ENCODE measurements around the gene PTPN3.
"Not testable (repeated sequence)": the region's sequence is repeated elsewhere in the genome, so short reads cannot be mapped to it uniquely, and the experiment has no call there.

The PTPN3 gene

DNA sequence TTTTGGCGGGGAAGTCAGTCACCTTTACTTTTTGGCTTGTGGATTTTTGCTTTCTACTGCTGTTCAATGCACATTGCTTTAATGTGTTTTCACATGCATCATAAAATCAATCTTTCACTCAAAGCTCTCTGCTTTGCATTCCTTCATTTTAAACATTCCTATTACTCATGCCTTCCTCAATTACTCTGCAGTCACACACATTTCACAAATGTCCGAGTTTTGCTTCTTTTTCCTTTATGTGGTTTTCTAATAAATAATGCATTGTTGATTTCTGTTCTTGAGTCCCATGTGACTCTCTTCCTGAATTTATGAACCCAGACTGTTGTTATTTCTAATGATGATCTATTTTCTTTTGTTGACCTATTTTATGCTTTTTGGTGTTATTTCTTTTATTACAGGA lies 95.0 kb downstream of the PTPN3 start:
- in situ Hi-C loops (cut with MboI; ENCODE audit: low sequenced_read_pairs) = no loop called here

DNA sequence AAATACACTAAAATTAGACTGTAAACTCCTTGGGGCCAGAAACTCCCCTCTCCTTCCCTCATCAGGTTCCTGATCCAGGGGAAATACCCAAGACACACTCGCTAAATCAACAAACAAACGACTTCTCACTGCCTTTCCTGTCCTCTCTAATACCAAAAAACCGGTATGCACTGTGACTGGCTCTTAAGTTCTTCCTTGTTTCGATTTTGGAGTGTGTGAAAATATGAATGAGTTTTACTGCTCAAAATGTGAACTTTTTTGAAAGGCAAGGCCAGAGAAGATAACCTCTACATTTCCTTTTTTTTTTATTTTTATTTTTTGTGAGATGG lies 96.2 kb downstream of the PTPN3 start:
- in situ Hi-C loops (cut with MboI; ENCODE audit: low sequenced_read_pairs) = no loop called here

DNA sequence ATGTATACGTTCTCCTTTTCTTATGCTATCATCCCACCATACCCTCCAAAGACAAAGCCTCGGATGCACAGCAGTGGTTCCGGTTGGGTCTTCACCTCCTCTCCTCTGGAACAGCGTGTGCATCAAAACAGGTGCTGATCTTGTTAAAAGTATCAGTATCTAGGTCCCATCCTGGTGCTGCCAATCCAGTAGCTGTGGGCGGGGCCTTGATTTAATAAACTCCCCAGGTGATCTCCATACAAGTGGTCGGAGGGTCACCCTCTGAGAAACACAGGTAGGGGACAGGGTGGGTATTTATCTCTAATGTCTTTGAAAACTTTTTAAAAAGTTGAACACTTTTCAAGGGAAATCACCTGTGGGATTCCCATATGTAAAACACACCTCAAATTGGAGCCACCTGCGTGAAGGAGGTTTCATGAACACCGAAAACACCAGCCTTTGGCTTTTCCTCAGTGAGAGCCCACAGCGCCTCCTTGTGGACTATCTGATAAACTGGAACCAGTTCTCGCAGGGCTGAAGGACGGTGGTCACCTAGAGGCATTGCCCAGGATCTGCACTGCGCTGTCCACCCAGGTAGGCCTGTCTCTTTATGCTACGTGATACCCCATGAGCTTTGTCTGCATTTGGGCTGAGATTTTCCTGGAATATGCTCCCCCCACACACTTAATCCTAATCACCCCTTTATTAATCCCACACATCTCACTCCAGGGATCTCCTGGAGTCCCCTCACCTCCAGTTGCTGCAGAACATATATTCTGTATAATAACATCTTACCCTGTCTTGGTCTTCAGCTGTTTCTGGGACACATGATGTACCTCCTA lies 96.7 kb downstream of the PTPN3 start:
- in situ Hi-C loops (cut with MboI; ENCODE audit: low sequenced_read_pairs) = no loop called here

DNA sequence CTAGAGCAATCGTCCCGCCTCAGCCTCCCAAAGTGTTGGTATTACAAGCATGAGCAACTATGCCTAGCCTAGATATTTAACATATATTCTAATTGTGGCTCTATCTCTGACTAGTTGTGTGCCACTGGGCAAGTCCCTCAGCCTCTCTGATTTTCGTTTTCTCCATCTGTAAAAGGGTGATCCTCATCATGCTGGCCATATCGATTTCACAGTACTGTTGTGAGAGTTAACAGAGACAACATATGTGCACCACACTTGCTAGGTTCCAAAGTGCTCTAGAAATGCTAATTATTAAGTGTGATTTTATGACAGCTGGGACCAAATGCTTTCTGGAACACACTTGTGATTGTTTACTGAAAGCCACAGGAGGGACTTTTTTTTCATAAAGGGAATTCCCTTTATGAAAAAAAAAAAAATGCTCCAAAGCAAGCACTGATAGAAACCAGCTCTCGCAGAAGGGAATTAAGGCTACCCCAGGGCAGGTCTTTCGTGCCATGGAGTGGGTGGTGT lies 98.8 kb downstream of the PTPN3 start:
- in situ Hi-C loops (cut with MboI; ENCODE audit: low sequenced_read_pairs) = no loop called here

DNA sequence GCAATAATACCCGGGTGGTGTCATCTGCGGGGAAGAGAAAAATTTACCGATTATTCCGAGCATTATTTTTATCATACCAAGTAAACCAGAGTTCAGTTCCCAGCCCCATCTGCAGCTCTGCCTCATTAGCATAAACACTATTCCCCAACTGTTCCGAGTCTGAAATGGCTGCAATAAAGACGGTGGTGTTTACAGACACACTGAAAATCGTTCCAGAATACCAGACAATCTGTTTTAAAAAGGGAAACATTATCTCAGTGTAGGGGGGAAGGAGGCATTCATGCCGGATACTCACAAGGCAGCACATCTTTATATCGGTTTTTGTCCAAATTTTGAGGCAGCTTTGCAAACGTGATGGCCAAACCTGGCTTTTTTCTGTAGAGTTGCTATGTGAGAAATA lies 106.9 kb downstream of the PTPN3 start:
- in situ Hi-C loops (cut with MboI; ENCODE audit: low sequenced_read_pairs) = no loop called here

GRCh38 chr9:109387856-109388255 lies 110.3 kb downstream of the PTPN3 start:
- in situ Hi-C loops (cut with MboI; ENCODE audit: low sequenced_read_pairs) = no loop called here

DNA sequence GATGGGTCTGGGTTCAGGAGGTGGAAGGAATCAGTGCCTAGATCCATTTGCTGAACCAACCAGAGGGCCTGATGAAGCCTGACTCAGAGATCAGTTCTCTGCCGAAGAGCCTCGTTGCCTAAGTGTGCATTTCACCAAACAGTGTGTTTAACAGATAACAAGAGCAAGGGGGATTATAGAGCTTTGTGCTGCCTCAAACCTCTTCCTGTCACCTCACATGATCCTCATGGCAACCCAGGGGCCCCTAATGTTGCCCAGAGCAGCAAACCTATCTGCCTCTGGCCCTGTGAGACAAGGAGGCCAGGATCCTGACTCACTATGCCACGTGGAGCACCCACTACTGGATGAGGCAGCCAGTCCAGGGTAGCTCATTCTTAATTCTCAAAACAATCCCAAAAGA lies 110.9 kb downstream of the PTPN3 start:
- in situ Hi-C loops (cut with MboI; ENCODE audit: low sequenced_read_pairs) = no loop called here

DNA sequence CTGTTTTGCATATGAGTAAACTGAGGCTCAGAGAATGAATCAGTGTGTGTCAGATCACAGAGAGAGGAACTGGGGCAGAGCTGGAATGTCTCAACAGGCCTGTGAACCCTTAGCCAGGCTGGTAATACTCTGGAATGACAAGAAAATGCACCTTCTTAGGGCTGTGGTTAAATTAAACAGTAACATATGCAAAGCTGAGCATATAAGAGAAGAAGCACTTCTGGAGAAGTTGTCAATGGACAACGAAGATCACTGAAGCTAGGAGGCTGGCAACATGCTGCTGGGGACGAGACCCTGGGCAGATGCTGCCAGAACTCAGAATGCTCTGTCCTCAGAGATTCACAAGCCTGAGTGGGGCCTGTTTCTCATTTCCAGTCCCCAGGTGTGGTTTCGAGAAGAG lies 112.6 kb downstream of the PTPN3 start:
- in situ Hi-C loops (cut with MboI; ENCODE audit: low sequenced_read_pairs) = no loop called here

DNA sequence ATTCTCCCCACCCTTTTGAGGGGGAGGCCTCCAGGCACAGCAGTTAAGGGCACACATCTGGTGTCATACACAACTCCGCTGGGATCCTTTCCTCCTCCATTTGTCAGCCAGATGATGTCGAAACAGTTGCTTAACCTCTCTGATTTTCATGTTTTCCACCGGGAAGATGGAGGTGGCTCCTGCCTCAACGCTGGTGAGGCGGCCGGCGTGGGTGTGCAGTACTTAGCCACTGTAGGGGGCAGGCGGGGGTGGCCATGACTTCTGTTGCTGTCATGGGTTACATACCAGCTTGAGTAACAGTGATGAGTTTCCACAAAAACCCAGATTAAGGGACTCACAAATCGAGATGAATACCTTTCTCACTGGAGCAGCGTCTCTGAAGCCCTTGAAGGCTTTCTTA lies 114.2 kb downstream of the PTPN3 start:
- in situ Hi-C loops (cut with MboI; ENCODE audit: low sequenced_read_pairs) = no loop called here

DNA sequence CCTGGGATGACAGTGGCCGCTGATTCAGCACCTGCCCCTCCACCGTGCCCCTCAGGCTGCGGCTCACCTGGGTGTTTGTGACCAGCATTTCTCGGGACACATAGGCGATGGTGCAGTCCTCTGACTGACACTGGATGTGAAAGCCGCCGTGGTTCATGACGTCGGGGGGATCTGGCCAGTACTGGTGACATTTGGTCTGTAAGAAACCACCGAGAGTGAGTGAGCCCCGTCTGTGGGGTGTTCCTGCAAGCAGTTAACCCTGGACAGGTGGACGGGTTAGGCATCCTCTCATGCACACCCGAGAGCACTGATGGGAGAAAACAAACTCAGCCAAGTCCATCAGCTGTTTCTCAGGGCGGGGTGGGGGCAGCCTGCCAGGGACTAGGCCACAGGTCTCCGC lies 114.8 kb downstream of the PTPN3 start:
- in situ Hi-C loops (cut with MboI; ENCODE audit: low sequenced_read_pairs) = no loop called here

GRCh38 chr9:109382585-109382984 lies 115.5 kb downstream of the PTPN3 start:
- in situ Hi-C loops (cut with MboI; ENCODE audit: low sequenced_read_pairs) = no loop called here

GRCh38 chr9:109382182-109382581 lies 115.9 kb downstream of the PTPN3 start:
- in situ Hi-C loops (cut with MboI; ENCODE audit: low sequenced_read_pairs) = no loop called here

- in situ Hi-C loops (cut with MboI; ENCODE audit: low sequenced_read_pairs) = no loop called here
These were observed 116.9 kb downstream of the PTPN3 start for GRCh38 chr9:109381011-109381729.

DNA sequence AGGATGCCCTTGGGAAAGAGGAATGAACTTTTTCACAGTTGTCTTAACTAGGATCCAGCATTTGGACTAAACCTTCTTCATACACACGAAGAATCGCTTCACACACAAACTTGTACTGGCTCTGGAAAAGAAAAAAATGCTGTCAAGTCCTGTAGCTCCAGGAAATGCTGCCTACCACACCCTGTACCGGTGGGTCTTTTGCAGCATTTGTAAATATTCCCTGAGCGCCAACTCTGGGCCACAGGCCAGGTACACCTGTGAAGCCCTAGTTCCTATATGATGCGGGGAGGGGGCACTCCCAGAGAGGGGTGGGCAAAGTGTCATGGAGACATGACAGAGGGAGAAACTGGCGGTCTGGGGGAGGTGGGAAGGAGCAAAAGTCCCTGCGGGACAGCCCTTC lies 118.6 kb downstream of the PTPN3 start:
- in situ Hi-C loops (cut with MboI; ENCODE audit: low sequenced_read_pairs) = no loop called here

GRCh38 chr9:109378316-109378715 lies 119.8 kb downstream of the PTPN3 start:
- in situ Hi-C loops (cut with MboI; ENCODE audit: low sequenced_read_pairs) = no loop called here

GRCh38 chr9:109372246-109372645 lies 125.9 kb downstream of the PTPN3 start:
- in situ Hi-C loops (cut with MboI; ENCODE audit: low sequenced_read_pairs) = no loop called here

DNA sequence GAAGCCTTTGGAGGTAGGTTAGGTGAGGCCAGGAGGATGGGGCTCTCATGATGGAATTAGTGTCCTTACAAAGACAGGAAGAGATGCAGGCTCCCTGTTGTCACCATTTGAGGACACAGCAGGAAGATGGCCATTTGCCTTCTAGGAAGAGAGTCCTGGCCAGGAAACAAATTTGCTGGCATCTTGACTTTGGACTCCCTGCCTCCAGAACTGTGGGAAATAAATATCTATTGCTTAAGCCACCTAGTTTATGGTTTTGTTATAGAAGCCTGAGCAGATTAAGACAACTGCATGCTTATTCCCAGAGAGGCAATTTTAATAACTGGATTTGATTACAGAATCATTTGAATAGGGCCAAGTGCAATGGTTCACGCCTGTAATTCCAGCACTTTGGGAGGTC lies 126.7 kb downstream of the PTPN3 start:
- in situ Hi-C loops (cut with MboI; ENCODE audit: low sequenced_read_pairs) = no loop called here

DNA sequence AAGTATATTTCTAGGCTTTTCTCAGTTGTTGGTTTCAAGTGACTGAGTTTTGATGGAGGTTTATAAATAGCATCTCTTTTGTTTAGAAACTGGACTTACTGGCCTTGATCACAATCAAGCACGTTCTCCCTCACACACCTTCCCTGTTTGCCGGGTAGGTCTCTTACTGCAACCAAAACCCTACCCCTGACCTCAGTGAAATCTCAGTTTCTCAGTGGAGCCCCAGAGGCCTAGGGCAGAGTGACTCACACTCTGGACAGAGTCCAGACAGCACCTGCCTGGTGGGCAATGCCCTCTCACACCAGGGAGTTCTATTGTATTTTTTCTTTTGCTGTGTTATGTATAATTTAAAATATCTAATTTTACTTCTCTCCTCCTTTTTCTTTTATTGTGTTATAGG lies 128.8 kb downstream of the PTPN3 start:
- in situ Hi-C loops (cut with MboI; ENCODE audit: low sequenced_read_pairs) = no loop called here

DNA sequence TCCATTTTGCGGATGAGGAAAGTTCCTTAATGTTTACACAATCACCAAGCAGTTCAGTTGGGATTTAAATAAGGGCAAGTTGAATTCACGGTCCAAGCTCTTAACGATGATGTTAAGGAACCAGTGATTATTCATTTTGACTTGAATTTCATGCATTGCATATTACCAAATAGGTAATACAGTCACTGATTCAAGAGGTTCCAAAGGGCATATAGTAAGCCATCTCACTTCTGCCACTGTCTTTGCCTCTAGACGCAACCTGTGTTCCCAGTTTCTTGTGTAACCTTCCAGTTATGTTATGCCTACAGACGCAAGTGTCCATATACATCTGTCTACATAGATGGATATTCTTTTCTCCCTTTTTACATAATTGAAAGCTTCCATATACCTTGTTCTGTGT lies 137.3 kb downstream of the PTPN3 start:
- in situ Hi-C loops (cut with MboI; ENCODE audit: low sequenced_read_pairs) = no loop called here

GRCh38 chr9:109358968-109359603 lies 139.0 kb downstream of the PTPN3 start:
- in situ Hi-C loops (cut with MboI; ENCODE audit: low sequenced_read_pairs) = not testable (repeated sequence)

- in situ Hi-C loops (cut with MboI; ENCODE audit: low sequenced_read_pairs) = no loop called here
These were observed 142.4 kb downstream of the PTPN3 start for GRCh38 chr9:109355564-109356297.

Data from HL-60/S4 (cell line).